ENCODE measurements around the gene RASA2.

The RASA2 gene

DNA sequence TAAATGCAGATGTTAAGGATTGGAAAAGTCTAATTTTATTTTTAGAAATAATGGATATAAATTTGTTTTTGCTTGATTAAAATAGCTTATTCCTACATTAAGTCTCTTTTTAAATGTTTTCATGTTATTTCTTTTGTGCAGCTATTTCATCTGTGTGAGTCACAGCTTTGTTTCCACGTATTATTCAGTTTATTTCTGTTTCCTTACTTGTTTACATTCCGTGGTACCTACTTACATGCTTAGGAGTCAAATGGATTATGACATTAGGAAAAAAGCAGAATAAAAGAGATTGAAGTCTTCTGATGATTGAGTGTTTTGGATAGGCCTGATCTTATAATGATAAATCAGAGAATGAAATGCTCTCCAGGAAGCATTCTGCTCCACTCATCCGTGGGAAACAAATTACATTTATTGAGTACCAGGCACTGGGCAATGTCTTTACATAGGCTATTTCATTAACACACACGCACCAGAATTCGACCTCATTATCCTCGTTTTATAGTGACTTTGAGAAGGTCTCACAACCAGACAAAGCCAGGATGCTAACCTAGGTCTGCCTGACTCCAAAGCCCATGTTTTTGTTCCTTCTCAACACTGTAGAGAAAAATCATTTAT is 38.1 kb upstream of the RASA2 start:
- peaks cover 15% of the 10 kb centered on the region for H3K36me3 ChIP-seq
- peak overlapping the region; percentile 10 for H3K4me3 ChIP-seq (ENCODE audit: low read depth, low read length)
- H3K4me1 ChIP-seq, result peaks cover 42% of the 10 kb centered on the region
- H3K27me3 ChIP-seq, result no peaks in the 10 kb centered on the region
- TF ChIP-seq, protein P1, sequence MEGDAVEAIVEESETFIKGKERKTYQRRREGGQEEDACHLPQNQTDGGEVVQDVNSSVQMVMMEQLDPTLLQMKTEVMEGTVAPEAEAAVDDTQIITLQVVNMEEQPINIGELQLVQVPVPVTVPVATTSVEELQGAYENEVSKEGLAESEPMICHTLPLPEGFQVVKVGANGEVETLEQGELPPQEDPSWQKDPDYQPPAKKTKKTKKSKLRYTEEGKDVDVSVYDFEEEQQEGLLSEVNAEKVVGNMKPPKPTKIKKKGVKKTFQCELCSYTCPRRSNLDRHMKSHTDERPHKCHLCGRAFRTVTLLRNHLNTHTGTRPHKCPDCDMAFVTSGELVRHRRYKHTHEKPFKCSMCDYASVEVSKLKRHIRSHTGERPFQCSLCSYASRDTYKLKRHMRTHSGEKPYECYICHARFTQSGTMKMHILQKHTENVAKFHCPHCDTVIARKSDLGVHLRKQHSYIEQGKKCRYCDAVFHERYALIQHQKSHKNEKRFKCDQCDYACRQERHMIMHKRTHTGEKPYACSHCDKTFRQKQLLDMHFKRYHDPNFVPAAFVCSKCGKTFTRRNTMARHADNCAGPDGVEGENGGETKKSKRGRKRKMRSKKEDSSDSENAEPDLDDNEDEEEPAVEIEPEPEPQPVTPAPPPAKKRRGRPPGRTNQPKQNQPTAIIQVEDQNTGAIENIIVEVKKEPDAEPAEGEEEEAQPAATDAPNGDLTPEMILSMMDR (IDR thresholded peaks at IDR 0.05; ENCODE audit: low read depth, low read length), result no peak
- H3K9me3 ChIP-seq, result no peaks in the 10 kb centered on the region
- peak; percentile 29 for DNase-seq

GRCh38 chr3:141449424-141449823 is 37.4 kb upstream of the RASA2 start:
- no peaks in the 10 kb centered on the region for H3K27me3 ChIP-seq
- no peaks in the 10 kb centered on the region for H3K9me3 ChIP-seq
- H3K36me3 ChIP-seq, result peaks cover 8% of the 10 kb centered on the region
- TF ChIP-seq, protein P1 (IDR thresholded peaks at IDR 0.05; ENCODE audit: low read depth, low read length), result no peak
- H3K4me3 ChIP-seq (ENCODE audit: low read depth, low read length), result peak overlapping the region; percentile 10; the same call in 1 of the 2 replicates
- peaks cover 42% of the 10 kb centered on the region for H3K4me1 ChIP-seq
- peak; percentile 36 for DNase-seq

DNA sequence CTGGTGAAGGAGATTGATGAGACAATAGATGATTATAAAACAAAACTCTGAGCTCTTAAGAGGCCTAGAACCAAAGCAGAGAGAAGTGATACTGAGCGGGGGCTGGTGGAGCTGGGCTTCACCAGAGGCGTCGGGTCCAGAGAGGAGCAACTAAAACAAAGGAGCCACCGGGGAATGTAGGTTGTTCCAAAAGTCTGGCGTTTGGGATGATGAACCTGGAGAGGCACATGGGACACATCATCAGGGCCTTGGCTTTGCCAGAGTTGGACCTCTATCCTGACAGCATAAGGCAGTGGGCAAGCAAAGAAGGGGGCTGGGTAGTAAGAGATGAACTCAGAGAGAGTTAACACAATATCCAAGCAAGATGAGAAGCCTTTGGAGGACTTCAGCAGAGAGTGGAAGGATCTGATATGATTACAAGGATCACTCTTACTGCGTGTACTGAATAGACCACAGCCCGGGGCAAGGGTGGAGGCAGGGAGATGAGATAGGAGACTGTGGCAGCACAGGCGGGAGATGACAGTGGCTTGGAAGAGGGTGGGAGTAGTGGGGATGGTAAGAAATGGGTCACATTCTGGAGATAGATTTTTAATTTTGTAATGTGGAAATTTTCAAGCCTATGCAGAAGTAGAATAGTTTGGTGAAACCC is 36.0 kb upstream of the RASA2 start:
- no peaks in the 10 kb centered on the region for H3K36me3 ChIP-seq
- H3K27me3 ChIP-seq, result no peaks in the 10 kb centered on the region
- TF ChIP-seq, protein P1 (IDR thresholded peaks at IDR 0.05; ENCODE audit: low read depth, low read length), result no peak
- no peak for DNase-seq
- H3K9me3 ChIP-seq, result no peaks in the 10 kb centered on the region
- peaks cover 42% of the 10 kb centered on the region for H3K4me1 ChIP-seq
- H3K4me3 ChIP-seq (ENCODE audit: low read depth, low read length), result no peak overlapping the region

- peak; percentile 33 for DNase-seq
- H3K27me3 ChIP-seq, result no peaks in the 10 kb centered on the region
- no peak overlapping the region for H3K4me3 ChIP-seq (ENCODE audit: low read depth, low read length)
- no peaks in the 10 kb centered on the region for H3K36me3 ChIP-seq
- H3K9me3 ChIP-seq, result no peaks in the 10 kb centered on the region
- TF ChIP-seq, protein P1 (IDR thresholded peaks at IDR 0.05; ENCODE audit: low read depth, low read length), result peak; percentile 74
- H3K4me1 ChIP-seq, result peaks cover 37% of the 10 kb centered on the region
These were observed 34.8 kb upstream of the RASA2 start for GRCh38 chr3:141452045-141452444.

GRCh38 chr3:141452773-141453172 is 34.1 kb upstream of the RASA2 start:
- Histone ChIP-seq H3K36me3 (no peaks in the 10 kb centered on the region), H3K4me3 (ENCODE audit: low read depth, low read length) (no peak overlapping the region), H3K27me3 (no peaks in the 10 kb centered on the region), H3K9me3 (no peaks in the 10 kb centered on the region), H3K4me1 (peaks cover 29% of the 10 kb centered on the region)
- no peak for DNase-seq
- TF ChIP-seq, protein P1 (IDR thresholded peaks at IDR 0.05; ENCODE audit: low read depth, low read length), result no peak

- Histone ChIP-seq H3K4me1 (peaks cover 19% of the 10 kb centered on the region), H3K27me3 (no peaks in the 10 kb centered on the region), H3K36me3 (no peaks in the 10 kb centered on the region), H3K9me3 (no peaks in the 10 kb centered on the region), H3K4me3 (ENCODE audit: low read depth, low read length) (no peak overlapping the region)
- TF ChIP-seq, protein P1 (IDR thresholded peaks at IDR 0.05; ENCODE audit: low read depth, low read length), result no peak
- no peak for DNase-seq
These were observed 32.8 kb upstream of the RASA2 start for GRCh38 chr3:141454054-141454453.
